ENCODE results near the gene FHIT.

DNA sequence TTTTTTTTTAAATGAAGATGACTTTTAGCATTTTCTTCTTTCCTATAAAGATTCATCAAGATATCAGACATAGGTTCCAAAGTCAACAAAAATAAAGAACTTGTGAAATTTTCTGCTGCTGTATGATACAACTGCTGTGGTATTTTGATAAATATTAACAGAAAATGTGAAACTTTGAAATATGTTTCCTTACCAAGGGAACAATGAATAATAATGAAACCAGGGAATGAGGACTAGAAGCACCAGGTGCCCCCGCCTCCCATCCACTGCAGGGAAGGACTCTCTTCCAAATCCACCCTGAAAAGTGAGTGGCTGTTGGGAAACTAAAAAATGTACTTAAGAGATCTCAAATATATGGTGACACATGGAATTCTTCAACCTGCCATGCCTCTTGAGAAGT, 198.4 kb downstream of the FHIT start:
- TF ChIP-seq POLR2AphosphoS5 (IDR thresholded peaks at IDR 0.05) (no peak), POLR2A (IDR thresholded peaks at IDR 0.05) (no peak)

Measured in transverse colon (tissue), 3 donors.